Stimulated activated CD4-positive, alpha-beta T cell treated with anti-CD3 and anti-CD28 coated beads, TNF-alpha, amount 100 ng/mL, for 48 hours (primary cell): ENCODE measurements around the gene PHKB.
"Not testable (repeated sequence)": the region's sequence is repeated elsewhere in the genome, so short reads cannot be mapped to it uniquely, and the experiment has no call there.

ENCODE experiments used
- DNase-seq, 3 donors: peaks; one replicate each; pipeline ENCODE4 v3.0.0-alpha.2; 2020; ENCODE audit warnings: low read depth in 3 of 3

Gene PHKB

GRCh38 chr16:47469227-47469626 lies 8.1 kb downstream of the PHKB start:
- no peak for DNase-seq

GRCh38 chr16:47470211-47470610 lies 9.1 kb downstream of the PHKB start:
- no peak for DNase-seq

- DNase-seq, result no peak
Observed at GRCh38 chr16:47470810-47471209, 9.7 kb downstream of the PHKB start.

GRCh38 chr16:47473004-47473403 lies 11.9 kb downstream of the PHKB start:
- DNase-seq, result not testable (repeated sequence)

- no peak for DNase-seq
Observed at GRCh38 chr16:47473792-47474191, 12.7 kb downstream of the PHKB start.

GRCh38 chr16:47475786-47476185 lies 14.7 kb downstream of the PHKB start:
- no peak for DNase-seq

- DNase-seq, result no peak
Observed at GRCh38 chr16:47476654-47477345, 15.7 kb downstream of the PHKB start.

- DNase-seq, result no peak
Observed at GRCh38 chr16:47477679-47478078, 16.5 kb downstream of the PHKB start.

- no peak for DNase-seq
Observed at GRCh38 chr16:47480410-47480809, 19.3 kb downstream of the PHKB start.

GRCh38 chr16:47481698-47482374 lies 20.7 kb downstream of the PHKB start:
- no peak for DNase-seq

- no peak for DNase-seq
Observed at GRCh38 chr16:47483616-47484015, 22.5 kb downstream of the PHKB start.

- no peak for DNase-seq
Observed at GRCh38 chr16:47486856-47487255, 25.7 kb downstream of the PHKB start.

- no peak for DNase-seq
Observed at GRCh38 chr16:47488051-47488450, 26.9 kb downstream of the PHKB start.

- DNase-seq, result no peak
Observed at GRCh38 chr16:47490471-47490870, 29.3 kb downstream of the PHKB start.

GRCh38 chr16:47492036-47492427 lies 30.9 kb downstream of the PHKB start:
- no peak for DNase-seq

- no peak for DNase-seq
Observed at GRCh38 chr16:47492428-47493377, 31.6 kb downstream of the PHKB start.

GRCh38 chr16:47493381-47494337 lies 32.5 kb downstream of the PHKB start:
- no peak for DNase-seq

GRCh38 chr16:47499080-47499699 lies 38.1 kb downstream of the PHKB start:
- DNase-seq, result no peak

- no peak for DNase-seq
Observed at GRCh38 chr16:47499700-47500264, 38.7 kb downstream of the PHKB start.

GRCh38 chr16:47503936-47504335 lies 42.8 kb downstream of the PHKB start:
- no peak for DNase-seq
